ENCODE measurements around the gene AKAP8. TPM values are rescaled to one million over a fixed set of nuclear protein-coding genes. Genes with fewer than 3 reads are reported as not detected.

Gene AKAP8
- total RNA-seq, 6 experiments from 2014 or later = 22.8 to 31.2 (median 29.6) TPM

DNA sequence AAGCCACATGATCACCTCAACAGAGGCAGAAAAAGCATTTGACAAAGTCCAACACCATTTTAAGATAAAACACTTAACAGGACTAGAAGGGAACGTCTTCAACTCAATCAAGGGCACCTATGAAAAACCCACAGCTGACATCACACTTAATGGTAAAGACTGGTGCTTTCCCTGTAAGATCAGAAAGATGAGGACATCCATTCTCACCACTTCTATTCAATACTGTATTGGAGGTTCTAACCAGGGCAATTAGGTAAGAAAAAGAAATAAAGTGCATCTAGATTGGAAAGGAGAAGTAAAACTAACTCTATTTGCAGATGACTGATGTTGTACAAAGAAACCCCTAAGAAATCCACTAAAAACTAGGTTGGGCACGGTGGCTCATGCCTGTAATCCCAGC, 11.2 kb upstream of the AKAP8 start:
- peaks cover 32% of the 10 kb centered on the region for H3K36me3 Mint-ChIP-seq (ENCODE audit: low read depth)
- H3K4me1 Mint-ChIP-seq (ENCODE audit: low read depth) = peaks cover 8% of the 10 kb centered on the region
- H3K27me3 Mint-ChIP-seq (ENCODE audit: insufficient read depth) = no peaks in the 10 kb centered on the region
- TF ChIP-seq, protein P1, sequence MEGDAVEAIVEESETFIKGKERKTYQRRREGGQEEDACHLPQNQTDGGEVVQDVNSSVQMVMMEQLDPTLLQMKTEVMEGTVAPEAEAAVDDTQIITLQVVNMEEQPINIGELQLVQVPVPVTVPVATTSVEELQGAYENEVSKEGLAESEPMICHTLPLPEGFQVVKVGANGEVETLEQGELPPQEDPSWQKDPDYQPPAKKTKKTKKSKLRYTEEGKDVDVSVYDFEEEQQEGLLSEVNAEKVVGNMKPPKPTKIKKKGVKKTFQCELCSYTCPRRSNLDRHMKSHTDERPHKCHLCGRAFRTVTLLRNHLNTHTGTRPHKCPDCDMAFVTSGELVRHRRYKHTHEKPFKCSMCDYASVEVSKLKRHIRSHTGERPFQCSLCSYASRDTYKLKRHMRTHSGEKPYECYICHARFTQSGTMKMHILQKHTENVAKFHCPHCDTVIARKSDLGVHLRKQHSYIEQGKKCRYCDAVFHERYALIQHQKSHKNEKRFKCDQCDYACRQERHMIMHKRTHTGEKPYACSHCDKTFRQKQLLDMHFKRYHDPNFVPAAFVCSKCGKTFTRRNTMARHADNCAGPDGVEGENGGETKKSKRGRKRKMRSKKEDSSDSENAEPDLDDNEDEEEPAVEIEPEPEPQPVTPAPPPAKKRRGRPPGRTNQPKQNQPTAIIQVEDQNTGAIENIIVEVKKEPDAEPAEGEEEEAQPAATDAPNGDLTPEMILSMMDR (IDR thresholded peaks at IDR 0.05) = no peak
- no peak overlapping the region for H3K27ac Mint-ChIP-seq
- no peak overlapping the region for H3K4me3 Mint-ChIP-seq
- no peak for DNase-seq
- no peaks in the 10 kb centered on the region for H3K9me3 Mint-ChIP-seq

DNA sequence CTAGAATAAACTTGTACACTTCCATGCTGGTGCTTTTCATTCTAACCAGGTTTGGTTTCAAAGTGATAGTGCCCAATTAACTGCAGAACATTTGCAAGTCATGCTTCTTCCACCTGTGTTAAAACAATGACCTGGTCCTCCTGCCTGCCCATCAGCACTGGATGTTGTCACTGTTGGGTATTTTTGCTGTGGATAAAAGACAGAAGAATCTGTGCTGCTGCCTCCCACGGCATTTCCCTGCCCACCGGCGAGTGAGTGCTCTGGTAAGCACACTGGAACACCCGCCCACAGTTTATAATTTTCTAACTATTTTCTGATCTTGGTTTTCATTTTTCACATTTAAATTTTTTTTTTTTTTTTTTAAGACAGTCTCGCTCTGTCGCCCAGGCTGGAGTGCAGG, 2.3 kb upstream of the AKAP8 start:
- Mint-ChIP-seq H3K36me3 (ENCODE audit: low read depth) (peaks cover 8% of the 10 kb centered on the region; the same call in 1 of the 2 replicates), H3K27me3 (ENCODE audit: insufficient read depth) (peaks cover 13% of the 10 kb centered on the region)

DNA sequence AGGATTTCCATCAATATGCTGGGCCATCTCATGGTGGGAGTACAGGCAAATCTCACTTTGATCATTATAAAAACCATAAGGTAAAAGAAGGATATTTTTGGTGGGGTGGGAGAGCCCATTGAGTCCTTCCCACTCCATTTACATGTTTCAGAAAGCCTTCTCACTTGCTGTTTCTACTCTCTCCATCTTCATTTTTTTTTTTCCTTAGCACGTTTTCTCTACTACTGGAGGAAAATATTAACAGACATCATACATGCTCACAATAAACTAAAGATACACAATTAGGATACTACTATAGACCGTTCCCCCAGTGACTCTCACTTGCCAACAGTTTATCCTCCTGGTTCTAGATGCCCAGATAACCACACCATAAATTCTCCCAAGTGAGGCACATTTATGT, 1.8 kb upstream of the AKAP8 start:
- H3K9me3 Mint-ChIP-seq = no peaks in the 10 kb centered on the region
- H3K4me1 Mint-ChIP-seq (ENCODE audit: low read depth) = peaks cover 37% of the 10 kb centered on the region
- H3K4me3 Mint-ChIP-seq = no peak overlapping the region; the same call in 1 of the 2 replicates
- peaks cover 16% of the 10 kb centered on the region for H3K27me3 Mint-ChIP-seq (ENCODE audit: insufficient read depth)
- no peak for DNase-seq
- H3K36me3 Mint-ChIP-seq (ENCODE audit: low read depth) = peaks cover 11% of the 10 kb centered on the region; the same call in 1 of the 2 replicates
- TF ChIP-seq, protein P1 (IDR thresholded peaks at IDR 0.05) = no peak
- H3K27ac Mint-ChIP-seq = peak overlapping the region; percentile 88

More for the DNA sequence above, 2.3 kb upstream of the AKAP8 start:
- H3K9me3 Mint-ChIP-seq = no peaks in the 10 kb centered on the region
- peak overlapping the region; percentile 88 for H3K27ac Mint-ChIP-seq
- H3K4me3 Mint-ChIP-seq = no peak overlapping the region; the same call in 1 of the 2 replicates
- no peak for DNase-seq
- peaks cover 33% of the 10 kb centered on the region for H3K4me1 Mint-ChIP-seq (ENCODE audit: low read depth)
- TF ChIP-seq, protein P1 (IDR thresholded peaks at IDR 0.05) = no peak

DNA sequence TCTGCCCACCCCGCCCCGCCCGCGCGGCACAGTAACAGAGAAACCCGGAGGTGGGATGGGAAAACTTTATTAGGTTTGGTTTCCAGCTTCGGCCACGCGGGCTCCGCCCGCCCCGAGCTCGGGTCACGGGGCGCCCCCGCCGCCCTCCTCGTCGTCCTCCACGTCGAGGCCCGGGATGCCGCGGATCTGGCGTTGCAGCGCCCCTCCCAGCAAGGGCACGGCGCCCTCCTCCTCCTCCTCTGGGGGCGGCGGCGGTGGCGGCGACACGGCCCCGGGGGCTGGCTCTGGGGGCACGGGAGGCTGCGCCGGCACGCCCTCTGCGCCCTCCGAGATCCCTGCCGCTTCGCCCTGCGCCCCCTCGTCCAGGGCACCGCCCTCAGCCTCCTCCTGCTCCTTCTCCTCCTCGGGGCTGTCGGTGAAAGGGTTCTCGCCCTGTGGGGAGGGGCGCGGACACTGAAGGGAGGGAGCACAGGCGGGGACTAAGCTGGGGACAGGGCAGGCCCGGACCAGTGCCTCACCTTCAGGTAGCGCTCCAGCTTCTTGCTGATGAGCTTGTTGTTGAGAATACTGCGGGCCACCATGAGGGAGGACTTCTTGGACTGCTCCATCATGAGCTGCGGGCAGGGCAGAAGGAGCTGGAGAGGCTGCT, 536 bp upstream of the AKAP8 start:
- peaks cover 37% of the 10 kb centered on the region for H3K4me1 Mint-ChIP-seq (ENCODE audit: low read depth)
- H3K4me3 Mint-ChIP-seq = peak overlapping the region; percentile 93
- DNase-seq = peak; percentile 24
- no peaks in the 10 kb centered on the region for H3K9me3 Mint-ChIP-seq
- TF ChIP-seq, protein P1 (IDR thresholded peaks at IDR 0.05) = peak; percentile 33
- peak overlapping the region; percentile 88 for H3K27ac Mint-ChIP-seq
- H3K27me3 Mint-ChIP-seq (ENCODE audit: insufficient read depth) = peaks cover 16% of the 10 kb centered on the region
- peaks cover 11% of the 10 kb centered on the region; the same call in 1 of the 2 replicates for H3K36me3 Mint-ChIP-seq (ENCODE audit: low read depth)

DNA sequence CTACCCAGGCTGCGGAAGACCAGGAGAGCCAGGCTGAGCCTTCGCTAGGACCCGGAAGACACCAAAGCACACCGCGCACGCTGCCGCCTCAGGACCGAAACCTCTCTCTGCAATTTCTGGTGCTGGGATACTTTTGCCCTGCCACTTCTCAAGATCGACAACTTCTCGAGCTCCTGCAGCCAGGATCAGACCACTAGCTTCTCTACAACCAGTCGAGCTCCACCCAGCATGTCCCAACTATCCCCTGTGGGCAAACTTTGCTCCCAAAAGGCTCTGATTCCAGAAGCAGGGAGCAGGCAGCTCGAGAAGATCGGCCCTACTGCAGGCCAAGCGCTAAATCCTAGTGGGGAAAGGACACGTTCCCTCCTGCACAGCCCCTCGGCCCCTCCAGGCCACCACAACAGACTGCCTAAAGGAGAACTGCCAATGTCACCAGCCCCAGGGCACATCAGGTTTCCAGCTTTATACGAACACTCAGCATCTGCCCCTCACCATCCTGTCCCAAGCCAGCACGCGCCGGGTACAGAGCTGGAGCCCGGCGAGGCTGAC, 979 bp downstream of the AKAP8 start:
- Mint-ChIP-seq H3K4me3 (peak overlapping the region; percentile 93), H3K27me3 (ENCODE audit: insufficient read depth) (peaks cover 16% of the 10 kb centered on the region), H3K27ac (peak overlapping the region; percentile 92), H3K9me3 (no peaks in the 10 kb centered on the region), H3K4me1 (ENCODE audit: low read depth) (peaks cover 37% of the 10 kb centered on the region), H3K36me3 (ENCODE audit: low read depth) (peaks cover 11% of the 10 kb centered on the region; the same call in 1 of the 2 replicates)
- peak; percentile 29 for DNase-seq
- TF ChIP-seq, protein P1 (IDR thresholded peaks at IDR 0.05) = no peak

All from HFFc6 (cell line).